Nephron progenitor cell (in vitro differentiated cells): ENCODE results near the gene DCDC1.

ENCODE experiments used
- DNase-seq: peaks from one replicate; pipeline ENCODE4 v3.0.0; 2021
- H3K27ac Mint-ChIP-seq: 2 replicates; pipeline ENCODE4 v1.8.0; 2021; ENCODE audit warnings: mild to moderate bottlenecking, moderate library complexity, mixed read lengths
- H3K27me3 Mint-ChIP-seq: 2 replicates; pipeline ENCODE4 v1.8.0; 2021; ENCODE audit warnings: mild to moderate bottlenecking, low read depth, mixed read lengths; ENCODE audit not compliant: poor library complexity
- H3K36me3 Mint-ChIP-seq: 2 replicates; pipeline ENCODE4 v1.8.0; 2021; ENCODE audit warnings: low read depth, mixed read lengths
- H3K4me1 Mint-ChIP-seq: 2 replicates; pipeline ENCODE4 v1.8.0; 2021; ENCODE audit warnings: mixed read lengths
- H3K4me3 Mint-ChIP-seq: 2 replicates; pipeline ENCODE4 v1.8.0; 2021; ENCODE audit warnings: mild to moderate bottlenecking, moderate library complexity, mixed read lengths
- H3K9me3 Mint-ChIP-seq: 2 replicates; pipeline ENCODE4 v1.8.0; 2021; ENCODE audit warnings: mild to moderate bottlenecking, moderate library complexity, mixed read lengths
- TF ChIP-seq, protein P1 (sequence below): fragments of 200-600 bp; sonication (generic); IDR thresholded peaks from 2 replicates; pipeline ENCODE4 v1.5.0; 2021; ENCODE audit warnings: antibody characterized with exemption

DCDC1 gene

DNA sequence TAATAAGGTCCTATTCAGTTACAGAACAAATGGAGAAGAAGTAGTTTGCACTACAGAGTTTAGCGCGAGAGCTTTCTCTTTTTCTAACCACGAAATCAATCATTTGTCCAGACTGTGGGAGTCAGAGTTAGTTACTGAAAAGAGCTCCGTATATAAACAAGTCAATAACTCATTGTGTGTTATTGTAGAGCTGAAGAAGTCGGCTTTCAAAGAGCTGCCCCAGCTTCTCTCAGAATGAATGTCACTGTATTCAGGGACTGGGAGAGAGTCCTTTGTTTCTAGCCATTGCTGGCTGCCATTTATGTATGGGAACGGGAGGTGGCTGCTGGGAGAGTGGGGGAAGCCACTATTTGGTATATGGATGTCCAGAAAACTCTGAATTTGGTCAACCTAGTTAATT, 227.8 kb downstream of the DCDC1 start:
- DNase-seq = peak; percentile 8
- TF ChIP-seq, protein P1, sequence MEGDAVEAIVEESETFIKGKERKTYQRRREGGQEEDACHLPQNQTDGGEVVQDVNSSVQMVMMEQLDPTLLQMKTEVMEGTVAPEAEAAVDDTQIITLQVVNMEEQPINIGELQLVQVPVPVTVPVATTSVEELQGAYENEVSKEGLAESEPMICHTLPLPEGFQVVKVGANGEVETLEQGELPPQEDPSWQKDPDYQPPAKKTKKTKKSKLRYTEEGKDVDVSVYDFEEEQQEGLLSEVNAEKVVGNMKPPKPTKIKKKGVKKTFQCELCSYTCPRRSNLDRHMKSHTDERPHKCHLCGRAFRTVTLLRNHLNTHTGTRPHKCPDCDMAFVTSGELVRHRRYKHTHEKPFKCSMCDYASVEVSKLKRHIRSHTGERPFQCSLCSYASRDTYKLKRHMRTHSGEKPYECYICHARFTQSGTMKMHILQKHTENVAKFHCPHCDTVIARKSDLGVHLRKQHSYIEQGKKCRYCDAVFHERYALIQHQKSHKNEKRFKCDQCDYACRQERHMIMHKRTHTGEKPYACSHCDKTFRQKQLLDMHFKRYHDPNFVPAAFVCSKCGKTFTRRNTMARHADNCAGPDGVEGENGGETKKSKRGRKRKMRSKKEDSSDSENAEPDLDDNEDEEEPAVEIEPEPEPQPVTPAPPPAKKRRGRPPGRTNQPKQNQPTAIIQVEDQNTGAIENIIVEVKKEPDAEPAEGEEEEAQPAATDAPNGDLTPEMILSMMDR = no peak
- Mint-ChIP-seq H3K36me3 (no peaks in the 10 kb centered on the region), H3K9me3 (no peaks in the 10 kb centered on the region), H3K4me1 (peaks cover 15% of the 10 kb centered on the region), H3K27me3 (peaks cover 6% of the 10 kb centered on the region), H3K27ac (peak overlapping the region; percentile 88), H3K4me3 (no peak overlapping the region)

GRCh38 chr11:31139479-31139878, 230.1 kb downstream of the DCDC1 start:
- TF ChIP-seq, protein P1 = no peak
- H3K4me3 Mint-ChIP-seq = no peak overlapping the region
- no peaks in the 10 kb centered on the region for H3K27me3 Mint-ChIP-seq
- peaks cover 15% of the 10 kb centered on the region for H3K4me1 Mint-ChIP-seq
- no peak overlapping the region for H3K27ac Mint-ChIP-seq
- no peaks in the 10 kb centered on the region for H3K9me3 Mint-ChIP-seq
- no peaks in the 10 kb centered on the region for H3K36me3 Mint-ChIP-seq
- DNase-seq = no peak

- DNase-seq = no peak
- Mint-ChIP-seq H3K4me1 (no peaks in the 10 kb centered on the region), H3K27me3 (peaks cover 6% of the 10 kb centered on the region), H3K4me3 (no peak overlapping the region), H3K27ac (no peak overlapping the region), H3K9me3 (peaks cover 4% of the 10 kb centered on the region), H3K36me3 (no peaks in the 10 kb centered on the region)
- TF ChIP-seq, protein P1 = no peak
These were observed 236.8 kb downstream of the DCDC1 start for GRCh38 chr11:31132531-31133421.

- Mint-ChIP-seq H3K27ac (no peak overlapping the region), H3K27me3 (peaks cover 6% of the 10 kb centered on the region), H3K4me3 (no peak overlapping the region), H3K9me3 (peaks cover 4% of the 10 kb centered on the region), H3K4me1 (no peaks in the 10 kb centered on the region), H3K36me3 (no peaks in the 10 kb centered on the region)
- TF ChIP-seq, protein P1 = no peak
- no peak for DNase-seq
These were observed 237.8 kb downstream of the DCDC1 start for GRCh38 chr11:31131760-31132159.

GRCh38 chr11:31127290-31127689, 242.2 kb downstream of the DCDC1 start:
- H3K27me3 Mint-ChIP-seq = peaks cover 6% of the 10 kb centered on the region
- no peak for DNase-seq
- peaks cover 23% of the 10 kb centered on the region for H3K9me3 Mint-ChIP-seq
- TF ChIP-seq, protein P1 = no peak
- no peak overlapping the region for H3K27ac Mint-ChIP-seq
- no peak overlapping the region for H3K4me3 Mint-ChIP-seq
- H3K4me1 Mint-ChIP-seq = no peaks in the 10 kb centered on the region
- no peaks in the 10 kb centered on the region for H3K36me3 Mint-ChIP-seq

DNA sequence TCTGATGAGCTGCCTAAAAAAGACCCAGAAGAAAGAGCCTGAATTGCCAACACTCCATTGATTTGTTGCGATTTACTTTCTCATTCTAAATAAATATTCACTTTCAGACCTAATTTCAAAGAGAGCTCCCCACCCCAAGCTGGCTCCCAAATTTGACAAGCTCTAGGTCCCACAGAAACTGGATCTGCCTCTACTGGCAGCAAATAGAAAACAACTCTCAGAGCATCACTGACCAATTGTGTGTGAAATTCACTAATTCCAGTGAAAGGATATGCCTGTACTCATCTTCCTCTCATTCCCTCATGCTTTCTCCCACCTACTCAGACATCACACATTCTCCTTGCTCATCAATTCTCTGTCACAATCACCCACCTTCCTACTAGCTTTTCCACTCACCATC, 249.1 kb downstream of the DCDC1 start:
- TF ChIP-seq, protein P1 = no peak
- H3K9me3 Mint-ChIP-seq = peaks cover 20% of the 10 kb centered on the region
- H3K27ac Mint-ChIP-seq = peak overlapping the region; percentile 9

More for the DNA sequence above, 249.1 kb downstream of the DCDC1 start:
- Mint-ChIP-seq H3K36me3 (no peaks in the 10 kb centered on the region), H3K27me3 (peaks cover 3% of the 10 kb centered on the region), H3K4me1 (peaks cover 6% of the 10 kb centered on the region), H3K4me3 (no peak overlapping the region)
- no peak for DNase-seq
